ENCODE measurements around the gene DSP. TPM values are rescaled to one million over a fixed set of nuclear protein-coding genes. Genes with fewer than 3 reads are reported as not detected.

The DSP gene
- total RNA-seq, 2 experiments from 2014 or later, result 0.06 TPM; not detected in 1

Other genes with a start within 250 kb of the DSP start
- 31.6 and 36.0 TPM in 2 replicates for gene SSR1, start 228.5 kb upstream of the DSP start, total RNA-seq (2014; rRNA removed; shearing (Covaris generic))
- gene SSR1, start 228.5 kb upstream of the DSP start, total RNA-seq (2022), result 126 and 138 TPM in 2 replicates
- 0.44 and 1.1 TPM in 2 replicates for gene CAGE1, start 151.9 kb upstream of the DSP start, total RNA-seq (2014; rRNA removed; shearing (Covaris generic))
- gene CAGE1, start 151.9 kb upstream of the DSP start, total RNA-seq (2022), result 0.27 and 0.55 TPM in 2 replicates
- 55.0 and 85.0 TPM in 2 replicates for gene RIOK1, start 151.9 kb upstream of the DSP start, total RNA-seq (2014; rRNA removed; shearing (Covaris generic))
- gene RIOK1, start 151.9 kb upstream of the DSP start, total RNA-seq (2022), result 35.2 and 43.6 TPM in 2 replicates
- gene SNRNP48, start 48.5 kb downstream of the DSP start, total RNA-seq (2014; rRNA removed; shearing (Covaris generic)), result 19.8 and 24.1 TPM in 2 replicates
- 30.2 and 33.4 TPM in 2 replicates for gene SNRNP48, start 48.5 kb downstream of the DSP start, total RNA-seq (2022)
- 0.10 and 0.38 TPM in 2 replicates for gene BMP6, start 184.4 kb downstream of the DSP start, total RNA-seq (2014; rRNA removed; shearing (Covaris generic))
- gene BMP6, start 184.4 kb downstream of the DSP start, total RNA-seq (2022), result 0.94 and 1.1 TPM in 2 replicates

Data from OCI-LY7 (cell line).